MG63 (cell line): Measurements from ENCODE around the gene TMEM208. TPM values are rescaled to one million over a fixed set of nuclear protein-coding genes. Genes with fewer than 3 reads are reported as not detected.

ENCODE experiments used
- DNase-seq: peaks from one replicate; pipeline ENCODE4 v3.0.0-alpha.2; 2020
- H3K27me3 ChIP-seq: fragments of 250-450 bp; sonication (Bioruptor Pico); 2 replicates; pipeline ENCODE4 v1.5.1; 2020; ENCODE audit warnings: mild to moderate bottlenecking, moderate library complexity
- H3K36me3 ChIP-seq: fragments of 250-450 bp; sonication (Bioruptor Pico); 2 replicates; pipeline ENCODE4 v1.5.1; 2020; ENCODE audit warnings: mild to moderate bottlenecking, moderate library complexity
- H3K4me3 ChIP-seq: fragments of 250-450 bp; sonication (Bioruptor Pico); 2 replicates; pipeline ENCODE4 v1.5.1; 2020; ENCODE audit warnings: mild to moderate bottlenecking, moderate library complexity
- H3K9me3 ChIP-seq: fragments of 250-450 bp; sonication (Bioruptor Pico); 2 replicates; pipeline ENCODE4 v1.5.1; 2020; ENCODE audit warnings: mild to moderate bottlenecking, moderate library complexity
- total RNA-seq: library from RNA; depleted of rRNA; stranded (reverse); fragments of >200 nt; shearing (Covaris generic); gene quantifications from 2 replicates; pipeline ENCODE4 v1.2.3, GENCODE V29; 2014; ENCODE audit warnings: low replicate concordance

Gene TMEM208
- total RNA-seq, 1 experiment from 2014 or later = 33.2 TPM

- no peaks in the 10 kb centered on the region for H3K27me3 ChIP-seq
- no peaks in the 10 kb centered on the region for H3K9me3 ChIP-seq
- H3K4me3 ChIP-seq = no peak overlapping the region
- H3K36me3 ChIP-seq = no peaks in the 10 kb centered on the region; the same call in 1 of the 2 replicates
- peak; percentile 86 for DNase-seq
Measured at GRCh38 chr16:67241008-67241900, 14.3 kb downstream of the TMEM208 start.

- no peak for DNase-seq
- no peak overlapping the region for H3K4me3 ChIP-seq
Measured at GRCh38 chr16:67242138-67242730, 15.3 kb downstream of the TMEM208 start.

GRCh38 chr16:67243481-67243880 lies 16.6 kb downstream of the TMEM208 start:
- H3K27me3 ChIP-seq = no peaks in the 10 kb centered on the region
- H3K4me3 ChIP-seq = no peak overlapping the region
- no peaks in the 10 kb centered on the region for H3K36me3 ChIP-seq
- DNase-seq = no peak
- no peaks in the 10 kb centered on the region for H3K9me3 ChIP-seq

More at GRCh38 chr16:67242138-67242730, 15.3 kb downstream of the TMEM208 start:
- Histone ChIP-seq H3K9me3 (no peaks in the 10 kb centered on the region), H3K27me3 (no peaks in the 10 kb centered on the region), H3K36me3 (no peaks in the 10 kb centered on the region)

- Histone ChIP-seq H3K4me3 (no peak overlapping the region), H3K9me3 (no peaks in the 10 kb centered on the region), H3K27me3 (no peaks in the 10 kb centered on the region), H3K36me3 (no peaks in the 10 kb centered on the region)
- peak; percentile 90 for DNase-seq
Measured at GRCh38 chr16:67244387-67245185, 17.7 kb downstream of the TMEM208 start.

- no peak overlapping the region; the same call in 1 of the 2 replicates for H3K4me3 ChIP-seq
- DNase-seq = no peak
Measured at GRCh38 chr16:67245186-67245585, 18.3 kb downstream of the TMEM208 start.

GRCh38 chr16:67245674-67246080 lies 18.7 kb downstream of the TMEM208 start:
- no peaks in the 10 kb centered on the region for H3K9me3 ChIP-seq
- H3K4me3 ChIP-seq = peak overlapping the region; percentile 62
- no peak for DNase-seq
- H3K27me3 ChIP-seq = no peaks in the 10 kb centered on the region
- H3K36me3 ChIP-seq = no peaks in the 10 kb centered on the region

More at GRCh38 chr16:67245186-67245585, 18.3 kb downstream of the TMEM208 start:
- no peaks in the 10 kb centered on the region for H3K36me3 ChIP-seq
- no peaks in the 10 kb centered on the region for H3K9me3 ChIP-seq
- no peaks in the 10 kb centered on the region for H3K27me3 ChIP-seq

- DNase-seq = peak; percentile 73
- peak overlapping the region; percentile 62 for H3K4me3 ChIP-seq
- no peaks in the 10 kb centered on the region for H3K36me3 ChIP-seq
- H3K27me3 ChIP-seq = no peaks in the 10 kb centered on the region
- no peaks in the 10 kb centered on the region for H3K9me3 ChIP-seq
Measured at GRCh38 chr16:67246081-67246755, 19.3 kb downstream of the TMEM208 start.

- H3K36me3 ChIP-seq = no peaks in the 10 kb centered on the region
- DNase-seq = no peak
- no peaks in the 10 kb centered on the region for H3K9me3 ChIP-seq
- H3K4me3 ChIP-seq = peak overlapping the region; percentile 62
- no peaks in the 10 kb centered on the region for H3K27me3 ChIP-seq
Measured at GRCh38 chr16:67246756-67247191, 19.8 kb downstream of the TMEM208 start.

- H3K4me3 ChIP-seq = peak within 1 kb of the TSS; percentile 62
- H3K9me3 ChIP-seq = no peaks in the 10 kb centered on the region
- no peaks in the 10 kb centered on the region for H3K36me3 ChIP-seq
- peak; percentile 94 for DNase-seq
- no peaks in the 10 kb centered on the region for H3K27me3 ChIP-seq
Measured at GRCh38 chr16:67247192-67248072, 20.5 kb downstream of the TMEM208 start, which contains the start of gene FHOD1. Gene FHOD1 (minus strand): TSS chr16:67247481. CDS start chr16:67247410, 71 bp downstream.

GRCh38 chr16:67248073-67248400 lies 21.1 kb downstream of the TMEM208 start:
- DNase-seq = no peak
- Histone ChIP-seq H3K9me3 (no peaks in the 10 kb centered on the region), H3K4me3 (peak overlapping the region; percentile 39), H3K27me3 (no peaks in the 10 kb centered on the region), H3K36me3 (no peaks in the 10 kb centered on the region)

- Histone ChIP-seq H3K27me3 (no peaks in the 10 kb centered on the region), H3K4me3 (peak within 1 kb of the TSS; percentile 62), H3K9me3 (no peaks in the 10 kb centered on the region), H3K36me3 (no peaks in the 10 kb centered on the region)
- DNase-seq = no peak
Measured at GRCh38 chr16:67248401-67249177, 21.7 kb downstream of the TMEM208 start, which contains the start of gene SLC9A5. Gene SLC9A5 (plus strand): TSS chr16:67248979. CDS start chr16:67249015, 36 bp downstream.

GRCh38 chr16:67249178-67250044 lies 22.5 kb downstream of the TMEM208 start:
- DNase-seq = no peak
- no peaks in the 10 kb centered on the region for H3K9me3 ChIP-seq
- peak overlapping the region; percentile 39 for H3K4me3 ChIP-seq
- H3K36me3 ChIP-seq = no peaks in the 10 kb centered on the region
- no peaks in the 10 kb centered on the region for H3K27me3 ChIP-seq

GRCh38 chr16:67250045-67250327 lies 23.1 kb downstream of the TMEM208 start:
- H3K4me3 ChIP-seq = no peak overlapping the region
- DNase-seq = no peak
- no peaks in the 10 kb centered on the region for H3K36me3 ChIP-seq
- no peaks in the 10 kb centered on the region for H3K9me3 ChIP-seq
- no peaks in the 10 kb centered on the region for H3K27me3 ChIP-seq
